Mesendoderm (in vitro differentiated cells): ENCODE measurements around the gene HMCES.

Source experiments
- DNase-seq: peaks from one replicate; pipeline ENCODE4 v3.0.0; 2013
- H2AK5ac ChIP-seq: 2 replicates; pipeline ENCODE4 v1.6.1; 2013; ENCODE audit warnings: low read length, inconsistent platforms
- H2BK120ac ChIP-seq: 2 replicates; pipeline ENCODE4 v1.6.1; 2013; ENCODE audit warnings: low read depth, mild to moderate bottlenecking, low read length, moderate library complexity, mixed read lengths
- H2BK15ac ChIP-seq: replicated peaks from 2 replicates; pipeline ENCODE4 v1.6.1; 2013; ENCODE audit warnings: low read depth, mild to moderate bottlenecking, moderate library complexity
- H2BK5ac ChIP-seq: 2 replicates; pipeline ENCODE4 v1.6.1; 2013; ENCODE audit warnings: low read length, inconsistent platforms
- H3K18ac ChIP-seq: 2 replicates; pipeline ENCODE4 v1.6.1; 2013; ENCODE audit warnings: mild to moderate bottlenecking, low read length, mixed read lengths
- H3K23ac ChIP-seq: one replicate; pipeline ENCODE4 v1.6.1; 2013; ENCODE audit warnings: low read length
- H3K27ac ChIP-seq: 2 replicates; pipeline ENCODE4 v1.5.1; 2013; ENCODE audit warnings: low read depth, mild to moderate bottlenecking, inconsistent platforms, low read length, moderate library complexity
- H3K27me3 ChIP-seq: 2 replicates; pipeline ENCODE4 v1.6.1; 2013; ENCODE audit warnings: low read length, control low read depth, mild to moderate bottlenecking, inconsistent platforms; ENCODE audit not compliant: insufficient read depth, poor library complexity
- H3K36me3 ChIP-seq: 2 replicates; pipeline ENCODE4 v1.6.1; 2013; ENCODE audit warnings: low read length, inconsistent platforms; ENCODE audit not compliant: control insufficient read depth, insufficient read depth
- H3K4ac ChIP-seq: one replicate; pipeline ENCODE4 v1.6.1; 2013; ENCODE audit warnings: low read depth, mild to moderate bottlenecking, low read length, moderate library complexity
- H3K4me1 ChIP-seq: 2 replicates; pipeline ENCODE4 v1.6.1; 2013; ENCODE audit warnings: low read depth, low read length, inconsistent platforms; ENCODE audit not compliant: control insufficient read depth
- H3K4me2 ChIP-seq: 2 replicates; pipeline ENCODE4 v1.6.1; 2013; ENCODE audit warnings: low read length
- H3K4me3 ChIP-seq: 2 replicates; pipeline ENCODE4 v1.5.1; 2013; ENCODE audit warnings: mild to moderate bottlenecking, low read length
- H3K56ac ChIP-seq: one replicate; pipeline ENCODE4 v1.6.1; 2013; ENCODE audit warnings: low read length
- H3K79me1 ChIP-seq: 2 replicates; pipeline ENCODE4 v1.6.1; 2013; ENCODE audit warnings: low read length, inconsistent platforms
- H3K79me2 ChIP-seq: 2 replicates; pipeline ENCODE4 v1.6.1; 2013; ENCODE audit warnings: mild to moderate bottlenecking, low read length; ENCODE audit not compliant: control insufficient read depth, insufficient read depth
- H3K9ac ChIP-seq: 2 replicates; pipeline ENCODE4 v1.6.1; 2013; ENCODE audit warnings: low read length, inconsistent platforms
- H4K5ac ChIP-seq: one replicate; pipeline ENCODE4 v1.6.1; 2013; ENCODE audit warnings: low read length
- H4K8ac ChIP-seq: one replicate; pipeline ENCODE4 v1.6.1; 2013; ENCODE audit warnings: low read depth, mild to moderate bottlenecking, control low read depth, low read length, moderate library complexity
- WGBS: extraction: QIAGEN DNeasy Blood & Tissue Kit; methylation state at CpG from one replicate; pipeline ENCODE4 v1.1.7; 2013; ENCODE audit warnings: low lambda C conversion rate, missing lambda C conversion rate; ENCODE audit not compliant: insufficient coverage; ENCODE audit errors: extremely low coverage; 5-methylcytosine and 5-hydroxymethylcytosine counted together

HMCES gene

GRCh38 chr3:129321887-129322286, 43.2 kb downstream of the HMCES start:
- Histone ChIP-seq H4K8ac (no peak overlapping the region), H3K36me3 (peaks cover 4% of the 10 kb centered on the region), H4K5ac (no peak overlapping the region), H2BK120ac (no peak overlapping the region), H3K23ac (no peak overlapping the region), H3K56ac (no peak overlapping the region), H3K79me1 (peaks cover 2% of the 10 kb centered on the region), H3K18ac (no peak overlapping the region), H3K4me2 (no peak overlapping the region), H2BK15ac (no peak overlapping the region), H3K4me1 (no peaks in the 10 kb centered on the region), H2BK5ac (no peak overlapping the region), H3K9ac (no peak overlapping the region), H3K4ac (no peak overlapping the region), H3K27ac (no peak overlapping the region), H3K79me2 (no peaks in the 10 kb centered on the region), H3K27me3 (no peaks in the 10 kb centered on the region), H2AK5ac (no peak overlapping the region), H3K4me3 (no peak overlapping the region)
- DNase-seq = no peak
- WGBS = no CpG with 5 or more reads among the region's 9 CpGs

- Histone ChIP-seq H3K4ac (no peak overlapping the region), H3K56ac (no peak overlapping the region), H2BK5ac (no peak overlapping the region), H3K27ac (no peak overlapping the region), H2BK120ac (no peak overlapping the region), H4K5ac (no peak overlapping the region), H3K27me3 (no peaks in the 10 kb centered on the region), H2BK15ac (no peak overlapping the region), H4K8ac (no peak overlapping the region), H3K36me3 (peaks cover 4% of the 10 kb centered on the region), H3K23ac (no peak overlapping the region), H3K79me2 (no peaks in the 10 kb centered on the region), H2AK5ac (no peak overlapping the region), H3K4me3 (no peak overlapping the region), H3K4me1 (no peaks in the 10 kb centered on the region), H3K79me1 (no peaks in the 10 kb centered on the region), H3K18ac (no peak overlapping the region), H3K4me2 (no peak overlapping the region), H3K9ac (no peak overlapping the region)
- DNase-seq = no peak
- no CpG with 5 or more reads among the region's 12 CpGs for WGBS
These were observed 45.1 kb downstream of the HMCES start for GRCh38 chr3:129323651-129324294.

- Histone ChIP-seq H3K27ac (no peak overlapping the region), H3K79me2 (no peaks in the 10 kb centered on the region), H3K4me2 (no peak overlapping the region), H3K4me3 (no peak overlapping the region), H3K4ac (no peak overlapping the region), H3K79me1 (no peaks in the 10 kb centered on the region), H2BK15ac (no peak overlapping the region), H3K4me1 (no peaks in the 10 kb centered on the region), H3K9ac (no peak overlapping the region), H3K23ac (no peak overlapping the region), H4K8ac (no peak overlapping the region), H2BK5ac (no peak overlapping the region), H3K56ac (no peak overlapping the region), H2BK120ac (no peak overlapping the region), H3K27me3 (no peaks in the 10 kb centered on the region), H4K5ac (no peak overlapping the region), H2AK5ac (no peak overlapping the region), H3K36me3 (peaks cover 4% of the 10 kb centered on the region), H3K18ac (no peak overlapping the region)
- no CpG with 5 or more reads among the region's 12 CpGs for WGBS
- DNase-seq = no peak
These were observed 46.2 kb downstream of the HMCES start for GRCh38 chr3:129324855-129325254.

- no CpG with 5 or more reads among the region's 3 CpGs for WGBS
- DNase-seq = no peak
- no peaks in the 10 kb centered on the region for H3K79me1 ChIP-seq
- no peak overlapping the region for H3K27ac ChIP-seq
- H2BK120ac ChIP-seq = no peak overlapping the region
- H3K36me3 ChIP-seq = peaks cover 4% of the 10 kb centered on the region
- H3K27me3 ChIP-seq = no peaks in the 10 kb centered on the region
- no peak overlapping the region for H3K4me2 ChIP-seq
- no peak overlapping the region for H3K23ac ChIP-seq
- no peak overlapping the region for H4K5ac ChIP-seq
- no peak overlapping the region for H3K4ac ChIP-seq
- H3K56ac ChIP-seq = no peak overlapping the region
- H3K18ac ChIP-seq = no peak overlapping the region
- no peak overlapping the region for H2BK15ac ChIP-seq
- H3K79me2 ChIP-seq = no peaks in the 10 kb centered on the region
- no peak overlapping the region for H2BK5ac ChIP-seq
- no peak overlapping the region for H3K4me3 ChIP-seq
- no peaks in the 10 kb centered on the region for H3K4me1 ChIP-seq
- no peak overlapping the region for H2AK5ac ChIP-seq
- no peak overlapping the region for H3K9ac ChIP-seq
- H4K8ac ChIP-seq = no peak overlapping the region
These were observed 46.7 kb downstream of the HMCES start for GRCh38 chr3:129325383-129325782.

- H3K18ac ChIP-seq = no peak overlapping the region
- no peak for DNase-seq
- no peaks in the 10 kb centered on the region for H3K79me2 ChIP-seq
- no peak overlapping the region for H3K23ac ChIP-seq
- H4K5ac ChIP-seq = no peak overlapping the region
- no peak overlapping the region for H4K8ac ChIP-seq
- H2BK120ac ChIP-seq = no peak overlapping the region
- H3K9ac ChIP-seq = no peak overlapping the region
- H3K27ac ChIP-seq = no peak overlapping the region
- H2AK5ac ChIP-seq = no peak overlapping the region
- no CpG with 5 or more reads among the region's 12 CpGs for WGBS
- H3K56ac ChIP-seq = no peak overlapping the region
- H3K4me1 ChIP-seq = no peaks in the 10 kb centered on the region
- H3K4ac ChIP-seq = no peak overlapping the region
- no peak overlapping the region for H3K4me3 ChIP-seq
- no peaks in the 10 kb centered on the region for H3K27me3 ChIP-seq
- H2BK15ac ChIP-seq = no peak overlapping the region
- no peaks in the 10 kb centered on the region for H3K79me1 ChIP-seq
- H3K4me2 ChIP-seq = no peak overlapping the region
- peaks cover under 1% of the 10 kb centered on the region for H3K36me3 ChIP-seq
- no peak overlapping the region for H2BK5ac ChIP-seq
These were observed 47.5 kb downstream of the HMCES start for GRCh38 chr3:129326138-129326537.

GRCh38 chr3:129326595-129326994, 47.9 kb downstream of the HMCES start:
- H4K5ac ChIP-seq = no peak overlapping the region
- H3K56ac ChIP-seq = no peak overlapping the region
- H3K4me2 ChIP-seq = no peak overlapping the region
- H3K4me1 ChIP-seq = no peaks in the 10 kb centered on the region
- no peak overlapping the region for H3K4ac ChIP-seq
- H3K36me3 ChIP-seq = no peaks in the 10 kb centered on the region
- H3K18ac ChIP-seq = no peak overlapping the region
- no peak overlapping the region for H3K27ac ChIP-seq
- H3K27me3 ChIP-seq = no peaks in the 10 kb centered on the region
- H2BK15ac ChIP-seq = no peak overlapping the region
- no peak overlapping the region for H2BK120ac ChIP-seq
- H3K4me3 ChIP-seq = no peak overlapping the region
- no peak overlapping the region for H4K8ac ChIP-seq
- no peaks in the 10 kb centered on the region for H3K79me2 ChIP-seq
- no peak overlapping the region for H2BK5ac ChIP-seq
- H2AK5ac ChIP-seq = no peak overlapping the region
- DNase-seq = no peak
- H3K9ac ChIP-seq = no peak overlapping the region
- H3K23ac ChIP-seq = no peak overlapping the region
- WGBS = no CpG with 5 or more reads among the region's 11 CpGs
- no peaks in the 10 kb centered on the region for H3K79me1 ChIP-seq
